ENCODE data around the gene UCN3. TPM values are rescaled to one million over a fixed set of nuclear protein-coding genes. Genes with fewer than 3 reads are reported as not detected.

The UCN3 gene
- polyA plus RNA-seq, 1 of the 3 experiments (the other 2 are of a cell fraction) = not detected

- TF ChIP-seq TEAD4 (IDR thresholded peaks at IDR 0.05; ENCODE audit: borderline replicate concordance, insufficient read depth) (no peak), RFX5 (IDR thresholded peaks at IDR 0.05; ENCODE audit: low read length) (no peak), RXRA (IDR thresholded peaks at IDR 0.05; ENCODE audit: borderline replicate concordance, low read depth) (no peak)
Measured at GRCh38 chr10:5396556-5397300, 32.0 kb downstream of the UCN3 start (continued).

DNA sequence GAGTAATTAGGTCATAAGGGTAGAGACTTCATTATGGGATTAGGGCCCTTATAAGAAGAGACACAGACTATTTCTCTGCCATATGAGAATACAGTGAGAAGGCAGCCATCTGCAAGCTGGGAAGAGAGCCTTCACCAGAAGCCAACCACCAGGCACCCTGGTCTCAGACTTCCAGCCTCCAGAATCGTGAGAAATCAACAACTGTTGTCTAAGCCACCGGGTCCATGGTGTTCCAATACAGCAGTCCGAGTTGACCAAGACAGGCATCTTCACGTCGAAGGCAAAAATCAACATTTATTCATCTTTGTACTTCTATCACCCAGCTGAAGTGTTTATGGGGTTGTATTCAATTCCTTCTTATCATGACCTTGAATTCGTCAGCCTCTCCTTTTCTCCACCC lies 34.6 kb downstream of the UCN3 start:
- no peaks in the 10 kb centered on the region for H4K20me1 ChIP-seq (ENCODE audit: insufficient read depth)
- no peak overlapping the region for H2AFZ ChIP-seq (ENCODE audit: low read depth)
- no peaks in the 10 kb centered on the region for H3K9me3 ChIP-seq
- no peaks in the 10 kb centered on the region for H3K79me2 ChIP-seq (ENCODE audit: insufficient read depth)
- no peaks in the 10 kb centered on the region for H3K4me1 ChIP-seq (ENCODE audit: control insufficient read depth in 1 of 2, insufficient read depth in 2 of 2, low read depth in 1 of 2, low read length in 1 of 2)
- H3K27me3 ChIP-seq (ENCODE audit: insufficient read depth) = peaks cover 9% of the 10 kb centered on the region; the same call in 1 of the 2 replicates
- ChIA-PET CTCF (interaction anchor here (1.0 kb wide), 1 partner anchor 28 kb away, joined by 3 read pairs; no protein-coding TSS in a partner anchor), POLR2A (no interaction called here)
- no peaks in the 10 kb centered on the region for H3K9me2 ChIP-seq
- no peak overlapping the region for H3K4me2 ChIP-seq
- H3K9ac ChIP-seq = no peak overlapping the region
- no peak overlapping the region for H3K27ac ChIP-seq (ENCODE audit: low read depth in 2 of 2, low read length in 1 of 2)
- no peak for TF ChIP-seq POLR2AphosphoS5 (IDR thresholded peaks at IDR 0.05; ENCODE audit: low read depth, low read length)
- TF ChIP-seq TEAD4 (IDR thresholded peaks at IDR 0.05; ENCODE audit: borderline replicate concordance, insufficient read depth) = no peak
- TF ChIP-seq EZH2phosphoT487 (IDR thresholded peaks at IDR 0.05; ENCODE audit: borderline replicate concordance, low read depth) = no peak
- TF ChIP-seq, protein P1, sequence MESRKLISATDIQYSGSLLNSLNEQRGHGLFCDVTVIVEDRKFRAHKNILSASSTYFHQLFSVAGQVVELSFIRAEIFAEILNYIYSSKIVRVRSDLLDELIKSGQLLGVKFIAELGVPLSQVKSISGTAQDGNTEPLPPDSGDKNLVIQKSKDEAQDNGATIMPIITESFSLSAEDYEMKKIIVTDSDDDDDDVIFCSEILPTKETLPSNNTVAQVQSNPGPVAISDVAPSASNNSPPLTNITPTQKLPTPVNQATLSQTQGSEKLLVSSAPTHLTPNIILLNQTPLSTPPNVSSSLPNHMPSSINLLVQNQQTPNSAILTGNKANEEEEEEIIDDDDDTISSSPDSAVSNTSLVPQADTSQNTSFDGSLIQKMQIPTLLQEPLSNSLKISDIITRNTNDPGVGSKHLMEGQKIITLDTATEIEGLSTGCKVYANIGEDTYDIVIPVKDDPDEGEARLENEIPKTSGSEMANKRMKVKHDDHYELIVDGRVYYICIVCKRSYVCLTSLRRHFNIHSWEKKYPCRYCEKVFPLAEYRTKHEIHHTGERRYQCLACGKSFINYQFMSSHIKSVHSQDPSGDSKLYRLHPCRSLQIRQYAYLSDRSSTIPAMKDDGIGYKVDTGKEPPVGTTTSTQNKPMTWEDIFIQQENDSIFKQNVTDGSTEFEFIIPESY (IDR thresholded peaks at IDR 0.05; ENCODE audit: borderline replicate concordance, low read depth) = no peak
- TF ChIP-seq NFIC (IDR thresholded peaks at IDR 0.05; ENCODE audit: borderline replicate concordance) = no peak
- no peak overlapping the region for H3K4me3 ChIP-seq (ENCODE audit: low read depth in 2 of 2, low read length in 1 of 2)
- H3F3A ChIP-seq (replicated peaks; ENCODE audit: insufficient read depth) = no peaks in the 10 kb centered on the region
- no peak for DNase-seq
- H3K36me3 ChIP-seq (replicated peaks in 1 of 2; ENCODE audit: control insufficient read depth in 1 of 2, insufficient read depth in 2 of 2, low read length in 1 of 2) = no peaks in the 10 kb centered on the region
- 31% methylated on average over 5 of the region's 6 CpGs for WGBS (ENCODE audit: low lambda C conversion rate)

GRCh38 chr10:5400468-5401240 lies 35.9 kb downstream of the UCN3 start:
- no peak for DNase-seq
- no peak overlapping the region for H3K27ac ChIP-seq (ENCODE audit: low read depth in 2 of 2, low read length in 1 of 2)
- POLR2A ChIA-PET = no interaction called here
- WGBS (ENCODE audit: low lambda C conversion rate) = 43% methylated on average over 9 of the region's 9 CpGs
- TF ChIP-seq SMC3 (IDR thresholded peaks at IDR 0.05; ENCODE audit: low read depth, low read length) (no peak), RCOR1 (IDR thresholded peaks at IDR 0.05; ENCODE audit: low read length) (no peak), FOSL2 (IDR thresholded peaks at IDR 0.05; ENCODE audit: borderline replicate concordance, low read depth) (no peak)
- TF ChIP-seq, protein P2, sequence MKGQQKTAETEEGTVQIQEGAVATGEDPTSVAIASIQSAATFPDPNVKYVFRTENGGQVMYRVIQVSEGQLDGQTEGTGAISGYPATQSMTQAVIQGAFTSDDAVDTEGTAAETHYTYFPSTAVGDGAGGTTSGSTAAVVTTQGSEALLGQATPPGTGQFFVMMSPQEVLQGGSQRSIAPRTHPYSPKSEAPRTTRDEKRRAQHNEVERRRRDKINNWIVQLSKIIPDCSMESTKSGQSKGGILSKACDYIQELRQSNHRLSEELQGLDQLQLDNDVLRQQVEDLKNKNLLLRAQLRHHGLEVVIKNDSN (IDR thresholded peaks at IDR 0.05; ENCODE audit: borderline replicate concordance, low read depth) = no peak
- no peak overlapping the region for H3K4me3 ChIP-seq (ENCODE audit: low read depth in 2 of 2, low read length in 1 of 2)
- H2AFZ ChIP-seq (ENCODE audit: low read depth) = no peak overlapping the region
- H3K4me1 ChIP-seq (ENCODE audit: control insufficient read depth in 1 of 2, insufficient read depth in 2 of 2, low read depth in 1 of 2, low read length in 1 of 2) = no peaks in the 10 kb centered on the region
- H3K27me3 ChIP-seq (ENCODE audit: insufficient read depth) = peaks cover 9% of the 10 kb centered on the region; the same call in 1 of the 2 replicates
- CTCF ChIA-PET = interaction anchor here (0.6 to 1.7 kb wide), 4 partner anchors 17 to 586 kb away, joined by 3 to 4 read pairs (median 4); no protein-coding TSS in a partner anchor
- no peak overlapping the region for H3K4me2 ChIP-seq
- no peaks in the 10 kb centered on the region for H3K36me3 ChIP-seq (replicated peaks in 1 of 2; ENCODE audit: control insufficient read depth in 1 of 2, insufficient read depth in 2 of 2, low read length in 1 of 2)
- no peaks in the 10 kb centered on the region for H4K20me1 ChIP-seq (ENCODE audit: insufficient read depth)
- H3F3A ChIP-seq (replicated peaks; ENCODE audit: insufficient read depth) = no peaks in the 10 kb centered on the region
- no peaks in the 10 kb centered on the region for H3K9me3 ChIP-seq
- H3K9me2 ChIP-seq = no peaks in the 10 kb centered on the region
- H3K79me2 ChIP-seq (ENCODE audit: insufficient read depth) = no peaks in the 10 kb centered on the region
- no peak overlapping the region for H3K9ac ChIP-seq

Data from SK-N-SH (cell line).